Measurements from ENCODE around the gene C21orf91. TPM values are rescaled to one million over a fixed set of nuclear protein-coding genes. Genes with fewer than 3 reads are reported as not detected.
A peak's percentile ranks its signal among the peaks of the same experiment; 100 is the strongest.

Gene C21orf91
- polyA plus RNA-seq, 4 donors: 1.8 to 8.3 (median 2.1) TPM

- Histone ChIP-seq H3K9me3 (ENCODE audit: control insufficient read depth in 2 of 2, insufficient read depth in 1 of 2, low read depth in 1 of 2, low read length in 1 of 2) (no peaks in the 10 kb centered on the region), H3K27me3 (ENCODE audit: control insufficient read depth in 3 of 3, insufficient read depth in 3 of 3, low read length in 3 of 3) (no peaks in the 10 kb centered on the region), H3K4me3 (ENCODE audit: low read depth in 1 of 3, low read length in 3 of 3) (no peak overlapping the region), H3K27ac (ENCODE audit: low read depth in 1 of 3, low read length in 2 of 3) (peak overlapping the region in 2 of 3 donors; percentile 50 to 68), H3K36me3 (ENCODE audit: control insufficient read depth in 3 of 3, insufficient read depth in 2 of 3, low read depth in 1 of 3, low read length in 3 of 3) (peaks cover 0 to 8% (median 2%) of the 10 kb centered on the region in 3 donors), H3K4me1 (ENCODE audit: control insufficient read depth in 3 of 3, insufficient read depth in 2 of 3, low read depth in 1 of 3, low read length in 2 of 3) (no peaks in the 10 kb centered on the region)
- WGBS, 3 donors: 69 to 84% (median 80%) methylated on average over 6 of the region's 6 CpGs
- no peak for DNase-seq
- FAIRE-seq: no peak
Measured at GRCh38 chr21:17795146-17796036, 23.8 kb downstream of the C21orf91 start.

GRCh38 chr21:17794518-17795145, 24.5 kb downstream of the C21orf91 start:
- H3K27ac ChIP-seq (ENCODE audit: low read depth in 1 of 3, low read length in 2 of 3): peak overlapping the region in 2 of 3 donors; percentile 50 to 85
- no peaks in the 10 kb centered on the region for H3K4me1 ChIP-seq (ENCODE audit: control insufficient read depth in 3 of 3, insufficient read depth in 2 of 3, low read depth in 1 of 3, low read length in 2 of 3)
- H3K36me3 ChIP-seq (ENCODE audit: control insufficient read depth in 3 of 3, insufficient read depth in 2 of 3, low read depth in 1 of 3, low read length in 3 of 3): peaks cover 0 to 8% (median 2%) of the 10 kb centered on the region in 3 donors
- 71 to 81% (median 74%) methylated on average over 4 of the region's 4 CpGs for WGBS, 3 donors
- no peak overlapping the region for H3K4me3 ChIP-seq (ENCODE audit: low read depth in 1 of 3, low read length in 3 of 3)
- no peaks in the 10 kb centered on the region for H3K9me3 ChIP-seq (ENCODE audit: control insufficient read depth in 2 of 2, insufficient read depth in 1 of 2, low read depth in 1 of 2, low read length in 1 of 2)
- FAIRE-seq (no peak), DNase-seq (no peak)
- no peaks in the 10 kb centered on the region for H3K27me3 ChIP-seq (ENCODE audit: control insufficient read depth in 3 of 3, insufficient read depth in 3 of 3, low read length in 3 of 3)

GRCh38 chr21:17793246-17794123, 25.7 kb downstream of the C21orf91 start:
- Histone ChIP-seq H3K4me3 (ENCODE audit: low read depth in 1 of 3, low read length in 3 of 3) (peak overlapping the region in 1 of 3 donors; percentile 35), H3K4me1 (ENCODE audit: control insufficient read depth in 3 of 3, insufficient read depth in 2 of 3, low read depth in 1 of 3, low read length in 2 of 3) (no peaks in the 10 kb centered on the region), H3K27ac (ENCODE audit: low read depth in 1 of 3, low read length in 2 of 3) (peak overlapping the region in 2 of 3 donors; percentile 82 to 83), H3K27me3 (ENCODE audit: control insufficient read depth in 3 of 3, insufficient read depth in 3 of 3, low read length in 3 of 3) (no peaks in the 10 kb centered on the region), H3K36me3 (ENCODE audit: control insufficient read depth in 3 of 3, insufficient read depth in 2 of 3, low read depth in 1 of 3, low read length in 3 of 3) (peaks cover 0 to 8% (median 2%) of the 10 kb centered on the region in 3 donors), H3K9me3 (ENCODE audit: control insufficient read depth in 2 of 2, insufficient read depth in 1 of 2, low read depth in 1 of 2, low read length in 1 of 2) (no peaks in the 10 kb centered on the region)
- FAIRE-seq (no peak), DNase-seq (peak; percentile 22 to 52)
- WGBS, 3 donors: 57 to 64% (median 59%) methylated on average over 9 of the region's 9 CpGs

- H3K9me3 ChIP-seq (ENCODE audit: control insufficient read depth in 2 of 2, insufficient read depth in 1 of 2, low read depth in 1 of 2, low read length in 1 of 2): peaks cover 0 to 2% of the 10 kb centered on the region in 2 donors
- no peak for DNase-seq
- peak overlapping the region in 1 of 3 donors; percentile 20 for H3K27ac ChIP-seq (ENCODE audit: low read depth in 1 of 3, low read length in 2 of 3)
- no peak for FAIRE-seq
- no peaks in the 10 kb centered on the region for H3K27me3 ChIP-seq (ENCODE audit: control insufficient read depth in 3 of 3, insufficient read depth in 3 of 3, low read length in 3 of 3)
- H3K4me1 ChIP-seq (ENCODE audit: control insufficient read depth in 3 of 3, insufficient read depth in 2 of 3, low read depth in 1 of 3, low read length in 2 of 3): no peaks in the 10 kb centered on the region
- H3K4me3 ChIP-seq (ENCODE audit: low read depth in 1 of 3, low read length in 3 of 3): no peak overlapping the region
- H3K36me3 ChIP-seq (ENCODE audit: control insufficient read depth in 3 of 3, insufficient read depth in 2 of 3, low read depth in 1 of 3, low read length in 3 of 3): peaks cover 0 to 12% (median 9%) of the 10 kb centered on the region in 3 donors
- 62 to 82% (median 68%) methylated on average over 3 of the region's 3 CpGs for WGBS, 3 donors
Measured at GRCh38 chr21:17789656-17790055, 29.5 kb downstream of the C21orf91 start.

GRCh38 chr21:17789069-17789468, 30.1 kb downstream of the C21orf91 start:
- Histone ChIP-seq H3K4me1 (ENCODE audit: control insufficient read depth in 3 of 3, insufficient read depth in 2 of 3, low read depth in 1 of 3, low read length in 2 of 3) (no peaks in the 10 kb centered on the region), H3K9me3 (ENCODE audit: control insufficient read depth in 2 of 2, insufficient read depth in 1 of 2, low read depth in 1 of 2, low read length in 1 of 2) (peaks cover 0 to 2% of the 10 kb centered on the region in 2 donors), H3K27ac (ENCODE audit: low read depth in 1 of 3, low read length in 2 of 3) (peak overlapping the region in 1 of 3 donors; percentile 41), H3K4me3 (ENCODE audit: low read depth in 1 of 3, low read length in 3 of 3) (no peak overlapping the region), H3K27me3 (ENCODE audit: control insufficient read depth in 3 of 3, insufficient read depth in 3 of 3, low read length in 3 of 3) (no peaks in the 10 kb centered on the region), H3K36me3 (ENCODE audit: control insufficient read depth in 3 of 3, insufficient read depth in 2 of 3, low read depth in 1 of 3, low read length in 3 of 3) (peaks cover 0 to 12% (median 8%) of the 10 kb centered on the region in 3 donors)
- 33 to 49% (median 47%) methylated on average over 3 of the region's 3 CpGs for WGBS, 3 donors
- no peak for DNase-seq
- no peak for FAIRE-seq

GRCh38 chr21:17786851-17787181, 32.3 kb downstream of the C21orf91 start:
- Histone ChIP-seq H3K36me3 (ENCODE audit: control insufficient read depth in 3 of 3, insufficient read depth in 2 of 3, low read depth in 1 of 3, low read length in 3 of 3) (peaks cover 0 to 12% (median 6%) of the 10 kb centered on the region in 3 donors), H3K27me3 (ENCODE audit: control insufficient read depth in 3 of 3, insufficient read depth in 3 of 3, low read length in 3 of 3) (no peaks in the 10 kb centered on the region), H3K4me1 (ENCODE audit: control insufficient read depth in 3 of 3, insufficient read depth in 2 of 3, low read depth in 1 of 3, low read length in 2 of 3) (no peaks in the 10 kb centered on the region), H3K9me3 (ENCODE audit: control insufficient read depth in 2 of 2, insufficient read depth in 1 of 2, low read depth in 1 of 2, low read length in 1 of 2) (peaks cover 0 to 2% of the 10 kb centered on the region in 2 donors), H3K4me3 (ENCODE audit: low read depth in 1 of 3, low read length in 3 of 3) (no peak overlapping the region), H3K27ac (ENCODE audit: low read depth in 1 of 3, low read length in 2 of 3) (peak overlapping the region in 1 of 3 donors; percentile 4)
- DNase-seq (no peak), FAIRE-seq (no peak)
- 71 to 87% (median 84%) methylated on average over 2 of the region's 2 CpGs for WGBS, 3 donors

- DNase-seq: no peak
- Histone ChIP-seq H3K27me3 (ENCODE audit: control insufficient read depth in 3 of 3, insufficient read depth in 3 of 3, low read length in 3 of 3) (no peaks in the 10 kb centered on the region), H3K4me3 (ENCODE audit: low read depth in 1 of 3, low read length in 3 of 3) (no peak overlapping the region), H3K9me3 (ENCODE audit: control insufficient read depth in 2 of 2, insufficient read depth in 1 of 2, low read depth in 1 of 2, low read length in 1 of 2) (peaks cover 0 to 2% of the 10 kb centered on the region in 2 donors), H3K36me3 (ENCODE audit: control insufficient read depth in 3 of 3, insufficient read depth in 2 of 3, low read depth in 1 of 3, low read length in 3 of 3) (peaks cover 0 to 12% (median 6%) of the 10 kb centered on the region in 3 donors), H3K27ac (ENCODE audit: low read depth in 1 of 3, low read length in 2 of 3) (peak overlapping the region in 1 of 3 donors; percentile 33), H3K4me1 (ENCODE audit: control insufficient read depth in 3 of 3, insufficient read depth in 2 of 3, low read depth in 1 of 3, low read length in 2 of 3) (no peaks in the 10 kb centered on the region)
- FAIRE-seq: no peak
- 76 to 94% (median 81%) methylated on average over 8 of the region's 8 CpGs for WGBS, 3 donors
Measured at GRCh38 chr21:17786071-17786850, 32.9 kb downstream of the C21orf91 start.

Measured in small intestine (tissue), 7 donors.